ENCODE results near the gene USP34.

The USP34 gene

DNA sequence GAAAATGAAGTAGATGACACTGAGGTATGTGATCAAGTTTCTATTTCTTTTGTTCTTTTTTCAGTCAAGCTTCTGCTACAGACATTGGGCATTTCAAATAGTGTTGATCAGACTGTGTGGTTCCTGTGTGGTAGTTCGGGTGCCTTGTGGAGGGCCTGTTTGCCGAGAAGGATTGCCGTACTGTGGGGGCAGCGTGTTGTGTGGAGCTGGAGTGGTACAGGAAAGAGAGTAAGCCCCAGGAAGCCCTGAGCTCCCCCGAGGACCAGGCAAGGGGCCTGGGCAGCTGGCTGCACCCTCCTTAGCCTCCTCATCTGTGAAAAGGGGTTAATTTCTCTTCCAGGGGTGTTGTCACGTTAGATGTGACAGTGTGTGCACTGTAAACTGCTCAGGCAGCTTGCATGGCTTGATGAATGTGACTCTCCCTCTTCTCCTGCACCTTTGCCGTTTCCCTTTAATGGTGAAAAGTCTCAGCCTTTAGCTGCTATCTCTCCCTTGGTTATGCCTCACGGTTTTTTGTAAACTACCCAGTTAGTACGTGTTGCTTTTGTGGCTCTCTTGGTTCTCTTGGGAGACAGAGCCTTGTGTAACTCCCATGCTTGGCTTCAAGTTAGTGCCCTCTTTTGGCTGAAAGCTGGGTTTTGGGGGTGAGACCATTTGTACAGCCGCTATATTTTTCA lies 289.4 kb downstream of the USP34 start:
- POLR2A ChIA-PET, result no interaction called here
- CTCF ChIA-PET, result interaction anchor here (0.6 kb wide), 1 partner anchor 379 kb away, joined by 3 read pairs; no protein-coding TSS in a partner anchor
- Histone ChIP-seq H3K36me3 (ENCODE audit: control insufficient read depth in 2 of 2, insufficient read depth in 1 of 2, low read length in 2 of 2) (peaks cover 39 to 76% of the 10 kb centered on the region in 2 experiments), H3K9me3 (ENCODE audit: control insufficient read depth, insufficient read depth, low read depth, low read length) (no peaks in the 10 kb centered on the region), H3K4me3 (ENCODE audit: low read depth, low read length) (no peak overlapping the region), H3K4me1 (ENCODE audit: control insufficient read depth, insufficient read depth, low read length) (no peaks in the 10 kb centered on the region), H3K27ac (ENCODE audit: extremely low read depth, low read depth, low read length) (no peak overlapping the region)
- TF ChIP-seq OSR2 (tag by site-specific recombination; IDR thresholded peaks at IDR 0.05) (no peak), ZBTB1 (tag by site-specific recombination; IDR thresholded peaks at IDR 0.05) (no peak), BCL11B (tag by site-specific recombination; IDR thresholded peaks at IDR 0.05; ENCODE audit: low read depth) (no peak)
- TF ChIP-seq, protein P1, sequence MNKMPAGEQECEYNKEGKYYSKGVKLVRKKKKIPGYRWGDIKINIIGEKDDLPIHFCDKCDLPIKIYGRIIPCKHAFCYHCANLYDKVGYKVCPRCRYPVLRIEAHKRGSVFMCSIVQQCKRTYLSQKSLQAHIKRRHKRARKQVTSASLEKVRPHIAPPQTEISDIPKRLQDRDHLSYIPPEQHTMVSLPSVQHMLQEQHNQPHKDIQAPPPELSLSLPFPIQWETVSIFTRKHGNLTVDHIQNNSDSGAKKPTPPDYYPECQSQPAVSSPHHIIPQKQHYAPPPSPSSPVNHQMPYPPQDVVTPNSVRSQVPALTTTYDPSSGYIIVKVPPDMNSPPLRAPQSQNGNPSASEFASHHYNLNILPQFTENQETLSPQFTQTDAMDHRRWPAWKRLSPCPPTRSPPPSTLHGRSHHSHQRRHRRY (tag by site-specific recombination; IDR thresholded peaks at IDR 0.05), result no peak

GRCh38 chr2:61180686-61181085 lies 290.2 kb downstream of the USP34 start:
- ChIA-PET CTCF (no interaction called here), POLR2A (interaction anchor here (0.6 kb wide), 1 partner anchor 308 kb away, joined by 3 read pairs; no protein-coding TSS in a partner anchor)
- H3K4me3 ChIP-seq (ENCODE audit: low read depth, low read length), result no peak overlapping the region
- no peak overlapping the region for H3K27ac ChIP-seq (ENCODE audit: extremely low read depth, low read depth, low read length)
- TF ChIP-seq MEIS1 (CRISPR knock-in tag; IDR thresholded peaks at IDR 0.05; ENCODE audit: borderline replicate concordance) (no peak), ZNF416 (tag by site-specific recombination; IDR thresholded peaks at IDR 0.05) (no peak), ZNF223 (tag by site-specific recombination; IDR thresholded peaks at IDR 0.05) (no peak), ZSCAN30 (tag by site-specific recombination; IDR thresholded peaks at IDR 0.05) (no peak), ZNF114 (tag by site-specific recombination; IDR thresholded peaks at IDR 0.05) (no peak), SP2 (tag by site-specific recombination; IDR thresholded peaks at IDR 0.05) (no peak), ZNF202 (tag by site-specific recombination; IDR thresholded peaks at IDR 0.05; ENCODE audit: borderline replicate concordance) (no peak), ZNF585B (tag by site-specific recombination; IDR thresholded peaks at IDR 0.05) (no peak), ZNF701 (tag by site-specific recombination; IDR thresholded peaks at IDR 0.05) (no peak), ZNF561 (tag by site-specific recombination; IDR thresholded peaks at IDR 0.05; ENCODE audit: borderline replicate concordance) (no peak), INSM2 (tag by site-specific recombination; IDR thresholded peaks at IDR 0.05) (no peak), IKZF3 (tag by site-specific recombination; IDR thresholded peaks at IDR 0.05) (no peak), ZNF830 (tag by site-specific recombination; IDR thresholded peaks at IDR 0.05; ENCODE audit: low read depth) (no peak), ZNF248 (tag by site-specific recombination; IDR thresholded peaks at IDR 0.05) (no peak)
- TF ChIP-seq, protein P2, sequence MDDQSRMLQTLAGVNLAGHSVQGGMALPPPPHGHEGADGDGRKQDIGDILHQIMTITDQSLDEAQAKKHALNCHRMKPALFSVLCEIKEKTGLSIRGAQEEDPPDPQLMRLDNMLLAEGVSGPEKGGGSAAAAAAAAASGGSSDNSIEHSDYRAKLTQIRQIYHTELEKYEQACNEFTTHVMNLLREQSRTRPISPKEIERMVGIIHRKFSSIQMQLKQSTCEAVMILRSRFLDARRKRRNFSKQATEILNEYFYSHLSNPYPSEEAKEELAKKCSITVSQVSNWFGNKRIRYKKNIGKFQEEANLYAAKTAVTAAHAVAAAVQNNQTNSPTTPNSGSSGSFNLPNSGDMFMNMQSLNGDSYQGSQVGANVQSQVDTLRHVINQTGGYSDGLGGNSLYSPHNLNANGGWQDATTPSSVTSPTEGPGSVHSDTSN (CRISPR knock-in tag; IDR thresholded peaks at IDR 0.05), result no peak
- H3K9me3 ChIP-seq (ENCODE audit: control insufficient read depth, insufficient read depth, low read depth, low read length), result no peaks in the 10 kb centered on the region
- H3K36me3 ChIP-seq (ENCODE audit: control insufficient read depth in 2 of 2, insufficient read depth in 1 of 2, low read length in 2 of 2), result peaks cover 31 to 67% of the 10 kb centered on the region in 2 experiments
- H3K4me1 ChIP-seq (ENCODE audit: control insufficient read depth, insufficient read depth, low read length), result no peaks in the 10 kb centered on the region
